ENCODE measurements around the gene STK31. TPM values are rescaled to one million over a fixed set of nuclear protein-coding genes. Genes with fewer than 3 reads are reported as not detected.
"Not testable (repeated sequence)": the region's sequence is repeated elsewhere in the genome, so short reads cannot be mapped to it uniquely, and the experiment has no call there.

Gene STK31
- total RNA-seq, 2 experiments from 2014 or later, result not detected

- Mint-ChIP-seq H3K27me3 (no peaks in the 10 kb centered on the region), H3K9me3 (peaks cover 7% of the 10 kb centered on the region), H3K4me1 (peaks cover 2% of the 10 kb centered on the region), H3K4me3 (no peak overlapping the region), H3K27ac (no peak overlapping the region), H3K36me3 (peaks cover 6% of the 10 kb centered on the region)
- no peak for DNase-seq
Measured at GRCh38 chr7:23751852-23752251, 41.8 kb downstream of the STK31 start.

GRCh38 chr7:23758839-23759238, 48.8 kb downstream of the STK31 start:
- not testable (repeated sequence) for H3K27me3 Mint-ChIP-seq, H3K27ac Mint-ChIP-seq, H3K4me3 Mint-ChIP-seq, H3K4me1 Mint-ChIP-seq, H3K9me3 Mint-ChIP-seq, DNase-seq, H3K36me3 Mint-ChIP-seq

DNA sequence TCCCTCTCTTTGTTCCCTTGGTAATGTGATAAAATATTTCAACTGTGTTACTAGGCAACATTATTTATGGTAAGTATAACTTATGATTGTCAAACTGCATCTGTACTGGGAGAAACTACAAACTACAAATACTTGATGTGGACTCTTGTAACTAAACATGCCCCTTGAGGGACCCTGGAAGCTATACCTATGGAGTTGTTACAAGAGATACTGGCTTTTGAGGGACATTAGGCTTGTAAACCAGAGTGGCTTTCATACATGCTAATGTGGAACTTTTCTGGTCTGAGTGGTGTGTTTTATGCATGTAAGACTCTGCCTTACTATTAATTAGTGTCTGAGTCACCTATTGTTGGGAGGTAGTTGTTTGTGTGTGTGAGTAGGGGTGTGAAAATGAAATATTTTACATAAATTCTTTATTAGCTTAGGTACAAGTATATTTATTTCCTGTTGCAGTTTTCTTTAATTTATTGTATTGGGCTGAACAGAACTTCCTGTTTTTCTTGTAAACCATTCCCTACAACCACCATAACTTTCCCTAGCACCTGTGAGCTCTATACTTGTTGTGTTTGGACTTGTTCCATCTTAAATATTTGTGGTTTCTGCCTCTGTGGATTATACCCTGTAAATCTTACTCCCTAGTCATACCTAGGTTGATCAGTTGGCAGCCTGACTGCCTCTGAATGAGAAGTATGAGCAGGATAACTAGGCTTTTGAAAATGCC, 49.8 kb downstream of the STK31 start:
- no peaks in the 10 kb centered on the region for H3K9me3 Mint-ChIP-seq
- H3K27ac Mint-ChIP-seq, result no peak overlapping the region
- H3K4me1 Mint-ChIP-seq, result peaks cover 4% of the 10 kb centered on the region
- no peak overlapping the region for H3K4me3 Mint-ChIP-seq
- H3K36me3 Mint-ChIP-seq, result peaks cover 3% of the 10 kb centered on the region
- DNase-seq, result no peak
- no peaks in the 10 kb centered on the region for H3K27me3 Mint-ChIP-seq

DNA sequence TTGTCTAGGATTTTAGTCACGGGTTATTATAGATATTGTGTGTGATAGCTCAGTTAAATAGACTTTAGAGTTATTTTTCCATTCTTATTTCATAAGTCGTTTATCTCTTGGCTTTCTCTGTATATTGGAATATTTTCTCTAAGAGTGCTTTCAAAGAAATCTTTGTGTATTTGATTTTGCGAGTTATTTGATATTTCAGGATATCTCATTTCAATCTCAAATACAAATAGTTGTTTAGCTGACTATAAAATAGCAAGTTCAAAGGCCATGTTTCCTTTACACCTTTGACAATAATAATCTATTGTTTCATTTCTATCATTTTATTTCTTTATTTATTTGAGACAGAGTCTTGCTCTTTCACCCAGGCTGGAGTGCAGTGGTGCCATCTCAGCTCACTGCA, 55.9 kb downstream of the STK31 start:
- no peak overlapping the region for H3K27ac Mint-ChIP-seq
- H3K27me3 Mint-ChIP-seq, result no peaks in the 10 kb centered on the region
- no peak overlapping the region for H3K4me3 Mint-ChIP-seq
- DNase-seq, result no peak
- H3K36me3 Mint-ChIP-seq, result no peaks in the 10 kb centered on the region
- H3K4me1 Mint-ChIP-seq, result no peaks in the 10 kb centered on the region
- H3K9me3 Mint-ChIP-seq, result no peaks in the 10 kb centered on the region

GRCh38 chr7:23767514-23767913, 57.5 kb downstream of the STK31 start:
- Mint-ChIP-seq H3K36me3 (no peaks in the 10 kb centered on the region), H3K9me3 (no peaks in the 10 kb centered on the region), H3K27ac (no peak overlapping the region), H3K4me3 (no peak overlapping the region), H3K27me3 (no peaks in the 10 kb centered on the region), H3K4me1 (no peaks in the 10 kb centered on the region)
- DNase-seq, result no peak

DNA sequence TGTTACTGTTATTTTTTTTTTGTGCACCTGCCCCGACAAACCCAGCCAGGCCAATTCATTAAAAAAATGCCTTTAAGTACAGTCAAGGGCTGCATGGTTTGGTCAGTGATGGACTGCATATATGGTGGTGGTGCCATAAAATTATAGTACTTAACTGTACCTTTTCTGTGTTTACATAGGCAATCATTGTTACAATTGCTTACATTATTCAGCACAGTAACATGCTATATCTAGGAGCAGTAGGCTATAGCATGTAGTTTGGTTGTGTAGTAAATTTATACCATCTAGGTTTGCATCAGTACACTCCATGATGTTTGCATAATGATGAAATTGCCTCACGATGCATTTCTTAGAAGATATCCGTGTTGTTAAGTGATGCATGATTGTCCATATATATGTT, 58.0 kb downstream of the STK31 start:
- no peaks in the 10 kb centered on the region for H3K36me3 Mint-ChIP-seq
- no peak overlapping the region for H3K27ac Mint-ChIP-seq
- H3K27me3 Mint-ChIP-seq, result no peaks in the 10 kb centered on the region
- no peaks in the 10 kb centered on the region for H3K9me3 Mint-ChIP-seq
- H3K4me3 Mint-ChIP-seq, result no peak overlapping the region
- no peaks in the 10 kb centered on the region for H3K4me1 Mint-ChIP-seq
- no peak for DNase-seq

GRCh38 chr7:23779185-23779800, 69.3 kb downstream of the STK31 start:
- H3K9me3 Mint-ChIP-seq, DNase-seq, H3K27me3 Mint-ChIP-seq, H3K4me1 Mint-ChIP-seq, H3K27ac Mint-ChIP-seq, H3K36me3 Mint-ChIP-seq, H3K4me3 Mint-ChIP-seq: not testable (repeated sequence)

GRCh38 chr7:23783115-23783514, 73.1 kb downstream of the STK31 start:
- Mint-ChIP-seq H3K27ac (no peak overlapping the region), H3K36me3 (no peaks in the 10 kb centered on the region), H3K9me3 (no peaks in the 10 kb centered on the region)

GRCh38 chr7:23787272-23787671, 77.3 kb downstream of the STK31 start:
- Mint-ChIP-seq H3K27me3 (no peaks in the 10 kb centered on the region), H3K27ac (peak overlapping the region; percentile 35), H3K9me3 (no peaks in the 10 kb centered on the region), H3K4me1 (peaks cover 6% of the 10 kb centered on the region), H3K36me3 (no peaks in the 10 kb centered on the region), H3K4me3 (no peak overlapping the region)
- no peak for DNase-seq

More at GRCh38 chr7:23783115-23783514, 73.1 kb downstream of the STK31 start:
- Mint-ChIP-seq H3K4me1 (peaks cover 6% of the 10 kb centered on the region), H3K27me3 (no peaks in the 10 kb centered on the region), H3K4me3 (no peak overlapping the region)
- no peak for DNase-seq

- peaks cover 6% of the 10 kb centered on the region for H3K4me1 Mint-ChIP-seq
- H3K9me3 Mint-ChIP-seq, result peaks cover 3% of the 10 kb centered on the region
- no peak overlapping the region for H3K4me3 Mint-ChIP-seq
- H3K27ac Mint-ChIP-seq, result no peak overlapping the region
- peaks cover 2% of the 10 kb centered on the region for H3K36me3 Mint-ChIP-seq
- H3K27me3 Mint-ChIP-seq, result no peaks in the 10 kb centered on the region
- DNase-seq, result no peak
Measured at GRCh38 chr7:23788843-23789242, 78.8 kb downstream of the STK31 start.

DNA sequence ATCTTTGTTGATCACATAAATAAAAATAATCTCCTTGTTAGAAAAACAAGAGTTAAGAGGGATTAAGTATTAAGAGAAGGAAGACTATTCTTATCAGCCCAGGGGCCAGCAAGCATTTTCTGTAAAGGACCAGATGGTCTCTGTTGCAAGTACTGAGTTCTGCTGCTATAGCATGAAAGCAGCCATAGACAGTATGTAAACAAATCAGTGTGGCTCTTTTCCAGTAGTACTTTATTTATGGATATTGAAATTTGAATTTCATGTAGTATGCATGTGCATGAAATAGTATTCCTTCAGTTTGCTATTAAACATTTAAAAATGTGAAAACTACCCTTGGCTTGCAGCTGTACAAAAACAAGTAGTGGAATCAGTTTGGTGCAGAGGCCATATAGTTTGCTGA, 81.7 kb downstream of the STK31 start:
- Mint-ChIP-seq H3K4me3 (no peak overlapping the region), H3K9me3 (peaks cover 23% of the 10 kb centered on the region), H3K27ac (no peak overlapping the region), H3K36me3 (peaks cover 9% of the 10 kb centered on the region), H3K27me3 (peaks cover 7% of the 10 kb centered on the region), H3K4me1 (peaks cover 6% of the 10 kb centered on the region)
- no peak for DNase-seq

DNA sequence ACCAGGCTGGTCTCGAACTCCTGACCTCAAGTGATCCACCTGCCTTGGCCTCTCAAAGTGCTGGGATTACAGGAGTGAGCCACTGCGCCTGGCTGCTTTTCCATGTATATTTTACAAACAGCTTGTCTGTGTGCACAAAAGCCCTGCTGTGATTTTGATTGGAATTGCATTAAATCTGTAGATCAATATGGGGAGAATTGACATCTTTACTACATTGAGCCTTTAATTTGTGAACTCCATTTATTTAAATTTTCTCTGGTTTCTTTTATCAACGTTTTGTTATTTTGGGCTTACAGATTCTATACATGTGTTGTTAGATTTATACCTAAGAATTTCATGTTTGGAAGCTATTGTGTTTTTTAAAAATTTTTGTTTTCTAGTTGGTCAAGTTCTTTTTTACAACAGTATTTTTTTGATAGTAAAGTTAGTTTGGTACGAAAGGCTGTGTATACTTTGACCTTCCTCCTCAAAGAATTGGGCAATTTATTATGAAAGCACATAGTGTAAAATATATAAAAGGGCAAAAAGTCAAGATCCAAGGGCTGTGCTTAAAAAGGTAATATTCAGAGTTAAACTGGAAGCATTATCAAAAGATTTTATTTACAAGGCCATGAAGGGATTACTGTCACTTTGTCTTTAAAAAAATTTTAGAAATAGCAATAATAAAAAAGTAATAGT, 92.8 kb downstream of the STK31 start:
- H3K9me3 Mint-ChIP-seq, result peaks cover 1% of the 10 kb centered on the region
- no peaks in the 10 kb centered on the region for H3K4me1 Mint-ChIP-seq
- no peak overlapping the region for H3K27ac Mint-ChIP-seq
- no peak overlapping the region for H3K4me3 Mint-ChIP-seq
- H3K36me3 Mint-ChIP-seq, result no peaks in the 10 kb centered on the region
- peaks cover 13% of the 10 kb centered on the region for H3K27me3 Mint-ChIP-seq
- DNase-seq, result no peak

- Mint-ChIP-seq H3K9me3 (peaks cover 3% of the 10 kb centered on the region), H3K4me3 (no peak overlapping the region)
- no peak for DNase-seq
Measured at GRCh38 chr7:23804707-23805106, 94.7 kb downstream of the STK31 start.

DNA sequence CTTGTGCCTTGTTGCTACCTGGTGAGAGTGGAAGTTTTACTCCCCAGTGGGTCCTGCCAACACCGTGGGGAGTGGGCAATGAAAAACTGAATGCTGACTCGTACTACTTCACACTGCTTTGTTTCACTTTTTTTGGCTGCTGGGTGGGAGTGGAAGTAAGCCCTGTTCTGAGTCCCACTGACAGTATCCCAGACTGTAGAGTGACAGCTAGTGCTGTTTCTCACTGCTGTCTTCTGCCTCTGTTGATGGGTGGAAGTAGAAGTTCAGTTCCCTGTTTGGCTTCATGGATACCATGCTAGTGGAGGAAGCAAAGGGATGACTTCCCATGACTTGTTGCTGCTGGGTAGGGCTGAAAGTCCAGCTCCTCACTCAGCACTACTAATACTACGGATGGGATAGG, 98.4 kb downstream of the STK31 start:
- peaks cover 2% of the 10 kb centered on the region for H3K4me1 Mint-ChIP-seq
- peaks cover 20% of the 10 kb centered on the region for H3K9me3 Mint-ChIP-seq
- H3K27me3 Mint-ChIP-seq, result peaks cover 1% of the 10 kb centered on the region
- DNase-seq, result no peak
- H3K36me3 Mint-ChIP-seq, result no peaks in the 10 kb centered on the region
- H3K27ac Mint-ChIP-seq, result no peak overlapping the region
- H3K4me3 Mint-ChIP-seq, result no peak overlapping the region

More at GRCh38 chr7:23804707-23805106, 94.7 kb downstream of the STK31 start:
- peaks cover 13% of the 10 kb centered on the region for H3K27me3 Mint-ChIP-seq
- H3K27ac Mint-ChIP-seq, result no peak overlapping the region
- no peaks in the 10 kb centered on the region for H3K4me1 Mint-ChIP-seq
- no peaks in the 10 kb centered on the region for H3K36me3 Mint-ChIP-seq

DNA sequence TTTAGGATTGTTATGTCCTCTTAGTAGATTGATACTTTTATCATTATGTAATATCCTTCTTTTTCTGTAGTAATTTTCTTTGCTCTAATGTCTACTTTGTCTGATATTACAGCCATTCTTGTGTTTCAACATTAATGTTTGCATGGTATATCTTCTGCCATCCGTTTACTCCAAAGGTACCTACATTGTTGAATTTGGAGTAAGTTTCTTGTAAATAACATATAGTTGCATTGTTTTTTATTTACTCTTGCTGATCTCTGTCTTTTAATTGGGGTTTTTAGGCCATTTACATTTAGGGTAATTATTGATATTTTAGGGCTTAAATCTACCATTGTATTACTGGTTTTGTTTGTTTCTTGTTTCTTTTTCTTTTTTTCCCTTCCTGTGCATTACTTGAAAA, 100.1 kb downstream of the STK31 start:
- Mint-ChIP-seq H3K27me3 (peaks cover 7% of the 10 kb centered on the region), H3K4me1 (peaks cover 2% of the 10 kb centered on the region), H3K4me3 (no peak overlapping the region), H3K27ac (no peak overlapping the region), H3K36me3 (no peaks in the 10 kb centered on the region), H3K9me3 (peaks cover 20% of the 10 kb centered on the region)
- no peak for DNase-seq

All from activated naive CD8-positive, alpha-beta T cell treated with anti-CD3 and anti-CD28 coated beads for 36 hours (primary cell).